Stomach (tissue), 4 donors: Measurements from ENCODE around the gene GPRC5B.

Experiments
- EP300 ChIP-seq: sonication (generic); formaldehyde crosslinking; IDR thresholded peaks from one replicate; pipeline ENCODE4 v1.6.1; 2017; ENCODE audit warnings: antibody characterized with exemption
- POLR2A ChIP-seq, 4 donors: fragments of 450-650 bp; IDR thresholded peaks; one replicate each; pipeline ENCODE4 v1.6.1; 2016; ENCODE audit warnings: antibody characterized with exemption in 4 of 4, control low read depth in 2 of 4, mild to moderate bottlenecking in 1 of 4, moderate library complexity in 1 of 4
- POLR2AphosphoS5 ChIP-seq, 3 donors: sonication (generic); formaldehyde crosslinking; IDR thresholded peaks; one replicate each; pipeline ENCODE4 v1.6.1; 2016; ENCODE audit warnings: antibody characterized with exemption in 3 of 3
- TF ChIP-seq, protein P1 (sequence below), 7 experiments: fragments of 450-650 bp in 4 of 7; fragments of 200-600 bp in 3 of 7; sonication (generic) in 3 of 7; IDR thresholded peaks; one replicate each; pipeline ENCODE4 v1.5.1; 2016 to 2019; ENCODE audit warnings: antibody characterized with exemption in 7 of 7, control low read depth in 2 of 7, mild to moderate bottlenecking in 1 of 7

DNA sequence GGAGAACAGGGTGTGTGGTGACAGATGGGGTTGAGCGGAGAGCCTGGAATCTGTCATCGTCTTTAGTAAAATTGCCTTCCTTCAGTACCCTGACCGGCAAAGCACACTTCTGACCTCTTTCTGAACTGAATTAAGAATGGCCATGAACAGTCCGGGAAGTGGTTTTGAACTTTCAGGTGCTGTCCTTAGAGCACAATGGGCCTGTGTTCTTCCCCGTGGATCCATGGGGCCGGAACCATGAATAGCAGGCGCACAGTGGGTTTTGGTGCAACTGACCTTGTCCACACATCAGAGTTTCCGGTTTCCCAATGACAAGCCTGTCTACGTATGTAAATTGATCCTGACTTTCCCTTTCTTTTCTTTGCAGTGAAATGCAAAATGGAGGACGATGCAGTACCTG lies 28.5 kb downstream of the GPRC5B start:
- TF ChIP-seq, protein P1, sequence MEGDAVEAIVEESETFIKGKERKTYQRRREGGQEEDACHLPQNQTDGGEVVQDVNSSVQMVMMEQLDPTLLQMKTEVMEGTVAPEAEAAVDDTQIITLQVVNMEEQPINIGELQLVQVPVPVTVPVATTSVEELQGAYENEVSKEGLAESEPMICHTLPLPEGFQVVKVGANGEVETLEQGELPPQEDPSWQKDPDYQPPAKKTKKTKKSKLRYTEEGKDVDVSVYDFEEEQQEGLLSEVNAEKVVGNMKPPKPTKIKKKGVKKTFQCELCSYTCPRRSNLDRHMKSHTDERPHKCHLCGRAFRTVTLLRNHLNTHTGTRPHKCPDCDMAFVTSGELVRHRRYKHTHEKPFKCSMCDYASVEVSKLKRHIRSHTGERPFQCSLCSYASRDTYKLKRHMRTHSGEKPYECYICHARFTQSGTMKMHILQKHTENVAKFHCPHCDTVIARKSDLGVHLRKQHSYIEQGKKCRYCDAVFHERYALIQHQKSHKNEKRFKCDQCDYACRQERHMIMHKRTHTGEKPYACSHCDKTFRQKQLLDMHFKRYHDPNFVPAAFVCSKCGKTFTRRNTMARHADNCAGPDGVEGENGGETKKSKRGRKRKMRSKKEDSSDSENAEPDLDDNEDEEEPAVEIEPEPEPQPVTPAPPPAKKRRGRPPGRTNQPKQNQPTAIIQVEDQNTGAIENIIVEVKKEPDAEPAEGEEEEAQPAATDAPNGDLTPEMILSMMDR (IDR thresholded peaks at IDR 0.05), result no peak
- TF ChIP-seq EP300 (no peak), POLR2A (IDR thresholded peaks at IDR 0.05) (no peak), POLR2AphosphoS5 (IDR thresholded peaks at IDR 0.05) (no peak)
